ENCODE measurements around the gene DNAJC15. TPM values are rescaled to one million over a fixed set of nuclear protein-coding genes. Genes with fewer than 3 reads are reported as not detected.

Gene DNAJC15
- polyA plus RNA-seq, 3 donors: 8.3 to 31.1 (median 22.0) TPM

DNA sequence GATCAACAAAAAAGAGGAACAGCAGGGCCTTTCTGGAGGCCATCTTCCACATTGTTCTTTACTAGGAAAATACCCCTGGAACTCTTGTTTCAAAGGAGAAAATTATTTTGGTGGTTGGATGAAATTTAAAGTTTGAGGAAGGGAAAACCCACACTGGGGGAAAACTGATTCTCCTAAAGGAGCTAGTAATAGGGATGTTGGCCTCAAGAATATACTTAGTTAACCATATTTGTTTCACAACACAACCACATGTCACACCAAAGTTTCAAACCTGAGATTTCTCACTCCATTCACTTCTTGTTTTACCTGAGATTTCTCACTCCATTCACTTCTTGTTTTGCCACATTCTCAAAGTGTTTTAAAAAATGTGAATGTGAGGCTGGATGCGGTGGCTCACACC is 28.5 kb upstream of the DNAJC15 start:
- intact Hi-C loops (cut with micrococcal nuclease): loop anchor here (10.0 kb wide), 1 partner anchor 50 kb away; no protein-coding TSS in a partner anchor
- H3K4me1 Mint-ChIP-seq: peaks cover 41% of the 10 kb centered on the region
- H3K27ac ChIP-seq (ENCODE audit: low read depth in 1 of 2, low read length in 2 of 2): no peak overlapping the region
- H2AFZ ChIP-seq (ENCODE audit: insufficient read depth, low read depth, low read length, poor library complexity, severe bottlenecking): peak overlapping the region; percentile 34
- no peaks in the 10 kb centered on the region for H3K9me3 ChIP-seq (replicated peaks in 1 of 2; ENCODE audit: control insufficient read depth in 1 of 2, insufficient read depth in 1 of 2, low read length in 2 of 2)
- no peaks in the 10 kb centered on the region for H3K27me3 ChIP-seq (ENCODE audit: control insufficient read depth in 2 of 2, insufficient read depth in 2 of 2, low read length in 2 of 2)
- H3K4me3 Mint-ChIP-seq: no peak overlapping the region
- TF ChIP-seq, protein P1, sequence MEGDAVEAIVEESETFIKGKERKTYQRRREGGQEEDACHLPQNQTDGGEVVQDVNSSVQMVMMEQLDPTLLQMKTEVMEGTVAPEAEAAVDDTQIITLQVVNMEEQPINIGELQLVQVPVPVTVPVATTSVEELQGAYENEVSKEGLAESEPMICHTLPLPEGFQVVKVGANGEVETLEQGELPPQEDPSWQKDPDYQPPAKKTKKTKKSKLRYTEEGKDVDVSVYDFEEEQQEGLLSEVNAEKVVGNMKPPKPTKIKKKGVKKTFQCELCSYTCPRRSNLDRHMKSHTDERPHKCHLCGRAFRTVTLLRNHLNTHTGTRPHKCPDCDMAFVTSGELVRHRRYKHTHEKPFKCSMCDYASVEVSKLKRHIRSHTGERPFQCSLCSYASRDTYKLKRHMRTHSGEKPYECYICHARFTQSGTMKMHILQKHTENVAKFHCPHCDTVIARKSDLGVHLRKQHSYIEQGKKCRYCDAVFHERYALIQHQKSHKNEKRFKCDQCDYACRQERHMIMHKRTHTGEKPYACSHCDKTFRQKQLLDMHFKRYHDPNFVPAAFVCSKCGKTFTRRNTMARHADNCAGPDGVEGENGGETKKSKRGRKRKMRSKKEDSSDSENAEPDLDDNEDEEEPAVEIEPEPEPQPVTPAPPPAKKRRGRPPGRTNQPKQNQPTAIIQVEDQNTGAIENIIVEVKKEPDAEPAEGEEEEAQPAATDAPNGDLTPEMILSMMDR (IDR thresholded peaks at IDR 0.05): no peak
- H3K4me3 ChIP-seq (replicated peaks in 1 of 3; ENCODE audit: low read depth in 2 of 3, low read length in 3 of 3): no peak overlapping the region
- H3K79me2 ChIP-seq (ENCODE audit: insufficient read depth, low read length): peaks cover 20% of the 10 kb centered on the region
- no peak overlapping the region for H3K27ac Mint-ChIP-seq
- no peaks in the 10 kb centered on the region for H3K36me3 ChIP-seq (replicated peaks in 1 of 2; ENCODE audit: control insufficient read depth in 1 of 2, insufficient read depth in 2 of 2, low read length in 2 of 2)
- H3K9me3 Mint-ChIP-seq: peaks cover 0 to 3% (median 0%) of the 10 kb centered on the region in 7 donors
- H3K36me3 Mint-ChIP-seq: no peaks in the 10 kb centered on the region
- H4K20me1 ChIP-seq (ENCODE audit: insufficient read depth, low read length): no peaks in the 10 kb centered on the region
- H3K27me3 Mint-ChIP-seq (ENCODE audit: low read depth in 3 of 3): peaks cover 0 to 3% (median 0%) of the 10 kb centered on the region in 3 donors
- H3K4me2 ChIP-seq (replicated peaks; ENCODE audit: extremely low read depth, low read length, poor library complexity, severe bottlenecking): no peak overlapping the region
- WGBS (ENCODE audit: insufficient coverage): no CpG with 5 or more reads among the region's 1 CpG
- H3K9ac ChIP-seq (ENCODE audit: insufficient read depth, low read length, poor library complexity, severe bottlenecking): no peak overlapping the region
- no peak for DNase-seq
- peaks cover 22 to 31% of the 10 kb centered on the region in 2 donors for H3K4me1 ChIP-seq (ENCODE audit: control insufficient read depth in 1 of 2, insufficient read depth in 2 of 2, low read length in 2 of 2)

DNA sequence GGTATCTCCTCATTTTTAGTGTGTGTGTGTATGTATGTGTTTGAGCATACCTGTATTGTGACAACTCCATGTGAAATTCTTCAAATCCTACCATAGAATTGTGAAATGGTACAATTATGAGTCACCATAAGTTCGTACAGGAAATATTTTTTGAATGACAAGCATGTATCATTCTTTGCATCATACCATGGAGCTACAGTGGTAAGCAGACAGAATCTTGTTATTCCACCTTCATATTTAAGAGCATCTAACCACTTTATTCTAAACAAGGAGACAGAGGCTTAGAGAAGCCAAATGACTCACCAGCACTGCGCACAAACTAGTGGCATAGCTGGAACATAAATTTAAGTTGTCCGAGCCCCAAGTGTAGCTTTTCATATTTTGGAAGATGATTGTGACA is 26.8 kb upstream of the DNAJC15 start:
- H3K4me1 Mint-ChIP-seq: peaks cover 30% of the 10 kb centered on the region
- no peak overlapping the region for H3K4me3 Mint-ChIP-seq
- H3K4me2 ChIP-seq (replicated peaks; ENCODE audit: extremely low read depth, low read length, poor library complexity, severe bottlenecking): no peak overlapping the region
- H3K9ac ChIP-seq (ENCODE audit: insufficient read depth, low read length, poor library complexity, severe bottlenecking): no peak overlapping the region
- no peaks in the 10 kb centered on the region for H3K36me3 ChIP-seq (replicated peaks in 1 of 2; ENCODE audit: control insufficient read depth in 1 of 2, insufficient read depth in 2 of 2, low read length in 2 of 2)
- H3K4me3 ChIP-seq (replicated peaks in 1 of 3; ENCODE audit: low read depth in 2 of 3, low read length in 3 of 3): no peak overlapping the region
- H3K27ac ChIP-seq (ENCODE audit: low read depth in 1 of 2, low read length in 2 of 2): no peak overlapping the region
- DNase-seq: peak; percentile 56 to 80 (median 75)
- TF ChIP-seq, protein P1 (IDR thresholded peaks at IDR 0.05): no peak
- H3K9me3 ChIP-seq (replicated peaks in 1 of 2; ENCODE audit: control insufficient read depth in 1 of 2, insufficient read depth in 1 of 2, low read length in 2 of 2): no peaks in the 10 kb centered on the region
- H3K9me3 Mint-ChIP-seq: peaks cover 0 to 3% (median 0%) of the 10 kb centered on the region in 7 donors
- intact Hi-C loops (cut with micrococcal nuclease): loop anchor here (10.0 kb wide), 1 partner anchor 48 kb away; no protein-coding TSS in a partner anchor
- no peaks in the 10 kb centered on the region for H4K20me1 ChIP-seq (ENCODE audit: insufficient read depth, low read length)
- no peaks in the 10 kb centered on the region for H3K36me3 Mint-ChIP-seq
- 100% methylated on average over 2 of the region's 3 CpGs for WGBS (ENCODE audit: insufficient coverage)
- H3K27me3 Mint-ChIP-seq (ENCODE audit: low read depth in 3 of 3): peaks cover 0 to 3% (median 0%) of the 10 kb centered on the region in 3 donors
- no peaks in the 10 kb centered on the region for H3K27me3 ChIP-seq (ENCODE audit: control insufficient read depth in 2 of 2, insufficient read depth in 2 of 2, low read length in 2 of 2)
- H3K79me2 ChIP-seq (ENCODE audit: insufficient read depth, low read length): peaks cover 4% of the 10 kb centered on the region
- peak overlapping the region in 3 of 7 donors; percentile 31 to 63 (median 51) for H3K27ac Mint-ChIP-seq
- H2AFZ ChIP-seq (ENCODE audit: insufficient read depth, low read depth, low read length, poor library complexity, severe bottlenecking): peak overlapping the region; percentile 23
- peaks cover 9 to 18% of the 10 kb centered on the region in 2 donors for H3K4me1 ChIP-seq (ENCODE audit: control insufficient read depth in 1 of 2, insufficient read depth in 2 of 2, low read length in 2 of 2)
